Measurements from ENCODE around the gene UQCC5.

Gene UQCC5

GRCh38 chr3:52570076-52570475 is 33.7 kb downstream of the UQCC5 start:
- no peak for DNase-seq (ENCODE audit: low read depth in 3 of 3)

GRCh38 chr3:52572221-52572620 is 35.8 kb downstream of the UQCC5 start:
- no peak for DNase-seq (ENCODE audit: low read depth in 3 of 3)

- DNase-seq (ENCODE audit: low read depth in 3 of 3) = no peak
These were observed 37.9 kb downstream of the UQCC5 start for GRCh38 chr3:52574056-52574965.

All from stimulated activated CD4-positive, alpha-beta T cell treated with anti-CD3 and anti-CD28 coated beads, TNF-alpha, amount 100 ng/mL, for 48 hours (primary cell).